Endothelial cell of umbilical vein (primary cell): ENCODE results near the gene AHRR. TPM values are rescaled to one million over a fixed set of nuclear protein-coding genes. Genes with fewer than 3 reads are reported as not detected.

Experiments
- BruUV-seq: library from RNA; stranded (reverse); fragments of 400-500 nt; replicated peaks from 2 replicates; lab custom pipeline; 2021; lab: Mats Ljungman, UMichigan
- CTCF ChIA-PET: fragments of 300-600, 350-600 bp; sonication (Branson Sonifier 250); formaldehyde crosslinking; loops from one replicate; lab custom pipeline; 2021; ENCODE audit warnings: antibody characterized with exemption, inconsistent platforms; lab: Charles Lee
- POLR2A ChIA-PET: fragments of 300-600, 350-600 bp; sonication (Branson Sonifier 250); formaldehyde crosslinking; loops from one replicate; lab custom pipeline; 2021; ENCODE audit warnings: antibody characterized with exemption, inconsistent platforms; lab: Charles Lee
- DNase-seq: peaks from one replicate; pipeline ENCODE4 v3.0.0-alpha.2; 2011; ENCODE audit warnings: low read depth, low spot score
- FAIRE-seq: peaks from 2 replicates; lab custom pipeline; 2011; peaks lifted over from hg19 to GRCh38; lab: Jason Lieb, UNC
- H2AFZ ChIP-seq: 2 replicates; pipeline ENCODE4 v1.6.0; 2012; ENCODE audit warnings: low read depth, low read length, control low read depth, inconsistent platforms
- H3K27ac ChIP-seq: 2 replicates; pipeline ENCODE4 v1.5.1; 2011; ENCODE audit warnings: low read depth, mild to moderate bottlenecking, control low read depth, low read length, moderate library complexity; ENCODE audit not compliant: insufficient read depth
- H3K27me3 ChIP-seq, 2 experiments: 2 replicates each; pipeline versions ENCODE4 v1.6.0 to v1.6.1; 2011; ENCODE audit warnings: low read length in 2 of 2, mixed read lengths in 1 of 2; ENCODE audit not compliant: control insufficient read depth in 2 of 2, insufficient read depth in 2 of 2
- H3K36me3 ChIP-seq, 2 experiments: 2 replicates in 1 of 2; 3 replicates in 1 of 2; pipeline ENCODE4 v1.5.1; 2011; ENCODE audit warnings: low read length in 2 of 2, mild to moderate bottlenecking in 1 of 2, moderate library complexity in 1 of 2; ENCODE audit not compliant: control insufficient read depth in 2 of 2, insufficient read depth in 2 of 2; ENCODE audit errors: extremely low read depth in 1 of 2
- H3K4me1 ChIP-seq: 3 replicates; pipeline ENCODE4 v1.5.1; 2011; ENCODE audit warnings: mild to moderate bottlenecking, low read length; ENCODE audit not compliant: control insufficient read depth, insufficient read depth; ENCODE audit errors: extremely low read depth
- H3K4me2 ChIP-seq: 2 replicates; pipeline ENCODE4 v1.6.1; 2011; ENCODE audit warnings: low read length, control low read depth, mixed read lengths; ENCODE audit not compliant: insufficient read depth
- H3K4me3 ChIP-seq, 3 experiments: fragments of 200-600 bp in 1 of 3; sonication (generic), shearing (Covaris generic) in 1 of 3; replicated peaks in 1 of 3; 2 replicates each; pipeline ENCODE4 v1.5.1; 2011 to 2016; ENCODE audit warnings: control low read depth in 3 of 3, low read length in 3 of 3, mild to moderate bottlenecking in 2 of 3, inconsistent platforms in 1 of 3, low read depth in 1 of 3, moderate library complexity in 1 of 3; ENCODE audit not compliant: insufficient read depth in 1 of 3
- H3K79me2 ChIP-seq: 2 replicates; pipeline ENCODE4 v1.6.0; 2012; ENCODE audit warnings: low read length, inconsistent platforms; ENCODE audit not compliant: control insufficient read depth, insufficient read depth
- H3K9ac ChIP-seq: replicated peaks from 2 replicates; pipeline ENCODE3; 2011; ENCODE audit warnings: low read length, control low read depth; ENCODE audit not compliant: insufficient read depth; ENCODE audit errors: extremely low read depth
- H3K9me1 ChIP-seq: replicated peaks from 3 replicates; pipeline ENCODE4 v1.6.0; 2011; ENCODE audit warnings: mild to moderate bottlenecking, low read length; ENCODE audit not compliant: control insufficient read depth, insufficient read depth; ENCODE audit errors: extremely low read depth
- H3K9me3 ChIP-seq: replicated peaks from 2 replicates; pipeline ENCODE4 v1.5.1; 2012; ENCODE audit warnings: low read length, inconsistent platforms; ENCODE audit not compliant: control insufficient read depth, insufficient read depth
- H4K20me1 ChIP-seq: replicated peaks from 2 replicates; pipeline ENCODE3; 2011; ENCODE audit warnings: mild to moderate bottlenecking, low read length; ENCODE audit not compliant: control insufficient read depth, insufficient read depth; ENCODE audit errors: extremely low read depth
- EZH2 ChIP-seq: IDR thresholded peaks from 2 replicates; pipeline ENCODE4 v1.6.1; 2012; ENCODE audit warnings: borderline replicate concordance, low read depth, mild to moderate bottlenecking, moderate library complexity, low read length, inconsistent platforms; ENCODE audit not compliant: severe bottlenecking
- FOS ChIP-seq: IDR thresholded peaks from 2 replicates; pipeline ENCODE4 v1.6.1; 2011; ENCODE audit warnings: mild to moderate bottlenecking, low read length, moderate library complexity, borderline replicate concordance; ENCODE audit not compliant: insufficient read depth
- GATA2 ChIP-seq: IDR thresholded peaks from 2 replicates; pipeline ENCODE4 v1.7.0; 2011; ENCODE audit warnings: low read depth, mild to moderate bottlenecking, moderate library complexity, mixed read lengths, low read length; ENCODE audit not compliant: insufficient read length, insufficient read depth
- JUN ChIP-seq: IDR thresholded peaks from 2 replicates; pipeline ENCODE4 v1.6.1; 2011; ENCODE audit warnings: borderline replicate concordance, low read depth; ENCODE audit not compliant: insufficient read length, insufficient read depth
- MYC ChIP-seq: IDR thresholded peaks from one replicate; pipeline ENCODE4 v1.6.1; 2011; ENCODE audit warnings: mild to moderate bottlenecking, low read depth, low read length
- POLR2A ChIP-seq: IDR thresholded peaks from 2 replicates; pipeline ENCODE4 v1.6.1; 2012; ENCODE audit warnings: low read depth, mild to moderate bottlenecking, control low read depth, low read length
- POLR2AphosphoS5 ChIP-seq: IDR thresholded peaks from 2 replicates; pipeline ENCODE4 v1.6.1; 2012; ENCODE audit warnings: low read depth, mild to moderate bottlenecking, control low read depth, low read length, moderate library complexity; ENCODE audit not compliant: insufficient read depth
- dilution Hi-C: fragments of 300-500 bp; cut with MboI; formaldehyde crosslinking; loops from one replicate; pipeline ENCODE4 v1.15.0; 2019; ENCODE audit warnings: low sequenced_read_pairs; ENCODE audit not compliant: extremely low pct_ligation_motif_present
- intact Hi-C: fragments of 100-400 bp; cut with micrococcal nuclease; formaldehyde crosslinking; loops from one replicate; pipeline ENCODE4 v1.10.0; 2022
- polyA plus RNA-seq, 4 experiments: library from polyadenylated mRNA; depleted of rRNA in 3 of 4; stranded (reverse) in 3 of 4; unstranded in 1 of 4; fragments of >200 nt; gene quantifications; 2 replicates each; pipeline versions ENCODE4 v1.2.1 to v1.2.3, GENCODE V29; 2011 to 2012; ENCODE audit warnings: missing spikeins in 1 of 4
- total RNA-seq: library from RNA; stranded (reverse); gene quantifications from 2 replicates; pipeline ENCODE4 v1.2.3, GENCODE V29; 2021
- TF ChIP-seq, protein P1 (sequence below): IDR thresholded peaks from 2 replicates; pipeline ENCODE4 v1.6.1; 2011; ENCODE audit not compliant: insufficient read depth, insufficient read length
- TF ChIP-seq, protein P2 (sequence below), 2 donors: IDR thresholded peaks; 1 replicate in 1 of 2; 2 replicates in 1 of 2; pipeline ENCODE4 v1.5.1; 2011; ENCODE audit warnings: low read length in 2 of 2, mild to moderate bottlenecking in 2 of 2, moderate library complexity in 2 of 2, control low read depth in 1 of 2, inconsistent platforms in 1 of 2, low read depth in 1 of 2; ENCODE audit not compliant: insufficient read depth in 1 of 2; ENCODE audit errors: extremely low read depth in 1 of 2

Gene AHRR
- total and polyA plus RNA-seq, 2 donors (not counting 3 experiments of a cell fraction or from before 2014, with no cell fraction given): 3.1 to 7.3 TPM

DNA sequence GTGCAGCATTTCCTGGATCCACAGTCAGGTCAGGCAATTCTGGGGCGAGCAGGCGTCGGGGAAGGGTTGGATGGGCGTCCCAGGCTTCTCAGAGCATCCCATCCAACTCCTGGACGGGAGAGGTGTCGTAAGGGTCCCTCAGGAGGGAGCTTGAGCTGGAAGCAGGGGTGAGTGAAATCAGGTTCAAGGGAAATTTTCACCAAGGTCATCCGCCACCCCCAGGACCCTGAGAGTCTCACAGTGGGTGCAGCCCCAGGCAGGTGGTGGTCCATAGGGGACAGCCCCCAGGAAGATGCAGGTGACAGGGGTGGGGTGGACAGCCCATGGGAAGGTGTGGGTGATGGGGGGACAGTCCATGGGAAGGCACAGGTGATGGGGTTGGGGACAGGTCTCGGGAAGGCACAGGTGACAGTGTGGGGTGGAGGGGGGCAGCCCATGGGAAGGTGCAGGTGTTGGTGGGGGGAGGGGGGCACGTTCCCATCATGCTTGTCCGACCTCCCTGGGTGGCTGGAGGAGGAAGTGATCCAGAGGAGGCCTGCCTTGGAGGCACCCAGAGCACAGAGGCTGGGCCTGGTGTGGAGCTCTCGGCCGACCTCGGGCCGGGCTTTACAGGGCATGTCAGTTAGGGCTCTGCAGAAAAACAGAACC is 48.9 kb downstream of the AHRR start:
- no peak for DNase-seq
- H3K4me1 ChIP-seq: peaks cover 25% of the 10 kb centered on the region
- H3K79me2 ChIP-seq: no peaks in the 10 kb centered on the region
- H3K9me3 ChIP-seq: no peaks in the 10 kb centered on the region
- H2AFZ ChIP-seq: no peak overlapping the region
- H3K36me3 ChIP-seq: no peaks in the 10 kb centered on the region
- ChIA-PET CTCF (interaction anchor here (0.9 to 1.3 kb wide), 3 partner anchors 20 to 61 kb away, joined by 3 read pairs; no protein-coding TSS in a partner anchor), POLR2A (no interaction called here)
- H3K27me3 ChIP-seq: no peaks in the 10 kb centered on the region
- H3K4me2 ChIP-seq: no peak overlapping the region
- intact Hi-C loops: no loop called here
- dilution Hi-C loops: no loop called here
- H3K9me1 ChIP-seq: no peaks in the 10 kb centered on the region
- H3K9ac ChIP-seq: no peak overlapping the region
- no peak overlapping the region for H3K27ac ChIP-seq
- FAIRE-seq: no peak
- TF ChIP-seq EZH2 (no peak), POLR2AphosphoS5 (no peak), JUN (no peak), GATA2 (no peak), POLR2A (no peak), MYC (no peak), FOS (no peak)
- TF ChIP-seq, protein P1, sequence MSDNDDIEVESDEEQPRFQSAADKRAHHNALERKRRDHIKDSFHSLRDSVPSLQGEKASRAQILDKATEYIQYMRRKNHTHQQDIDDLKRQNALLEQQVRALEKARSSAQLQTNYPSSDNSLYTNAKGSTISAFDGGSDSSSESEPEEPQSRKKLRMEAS: no peak
- TF ChIP-seq, protein P2, sequence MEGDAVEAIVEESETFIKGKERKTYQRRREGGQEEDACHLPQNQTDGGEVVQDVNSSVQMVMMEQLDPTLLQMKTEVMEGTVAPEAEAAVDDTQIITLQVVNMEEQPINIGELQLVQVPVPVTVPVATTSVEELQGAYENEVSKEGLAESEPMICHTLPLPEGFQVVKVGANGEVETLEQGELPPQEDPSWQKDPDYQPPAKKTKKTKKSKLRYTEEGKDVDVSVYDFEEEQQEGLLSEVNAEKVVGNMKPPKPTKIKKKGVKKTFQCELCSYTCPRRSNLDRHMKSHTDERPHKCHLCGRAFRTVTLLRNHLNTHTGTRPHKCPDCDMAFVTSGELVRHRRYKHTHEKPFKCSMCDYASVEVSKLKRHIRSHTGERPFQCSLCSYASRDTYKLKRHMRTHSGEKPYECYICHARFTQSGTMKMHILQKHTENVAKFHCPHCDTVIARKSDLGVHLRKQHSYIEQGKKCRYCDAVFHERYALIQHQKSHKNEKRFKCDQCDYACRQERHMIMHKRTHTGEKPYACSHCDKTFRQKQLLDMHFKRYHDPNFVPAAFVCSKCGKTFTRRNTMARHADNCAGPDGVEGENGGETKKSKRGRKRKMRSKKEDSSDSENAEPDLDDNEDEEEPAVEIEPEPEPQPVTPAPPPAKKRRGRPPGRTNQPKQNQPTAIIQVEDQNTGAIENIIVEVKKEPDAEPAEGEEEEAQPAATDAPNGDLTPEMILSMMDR (IDR thresholded peaks at IDR 0.05; ENCODE audit: extremely low read depth in 1 of 2, insufficient read depth in 1 of 2, low read depth in 1 of 2, low read length in 2 of 2): no peak
- no peaks in the 10 kb centered on the region for H4K20me1 ChIP-seq
- H3K4me3 ChIP-seq: no peak overlapping the region
- BruUV-seq: no TSS peak
